ENCODE measurements around the gene BUD31. TPM values are rescaled to one million over a fixed set of nuclear protein-coding genes. Genes with fewer than 3 reads are reported as not detected.

Gene BUD31
- total and polyA plus RNA-seq, 2 of the 8 experiments (the other 6 are each of a cell fraction or from before 2014, with no cell fraction given) = 46.7 to 114 TPM

DNA sequence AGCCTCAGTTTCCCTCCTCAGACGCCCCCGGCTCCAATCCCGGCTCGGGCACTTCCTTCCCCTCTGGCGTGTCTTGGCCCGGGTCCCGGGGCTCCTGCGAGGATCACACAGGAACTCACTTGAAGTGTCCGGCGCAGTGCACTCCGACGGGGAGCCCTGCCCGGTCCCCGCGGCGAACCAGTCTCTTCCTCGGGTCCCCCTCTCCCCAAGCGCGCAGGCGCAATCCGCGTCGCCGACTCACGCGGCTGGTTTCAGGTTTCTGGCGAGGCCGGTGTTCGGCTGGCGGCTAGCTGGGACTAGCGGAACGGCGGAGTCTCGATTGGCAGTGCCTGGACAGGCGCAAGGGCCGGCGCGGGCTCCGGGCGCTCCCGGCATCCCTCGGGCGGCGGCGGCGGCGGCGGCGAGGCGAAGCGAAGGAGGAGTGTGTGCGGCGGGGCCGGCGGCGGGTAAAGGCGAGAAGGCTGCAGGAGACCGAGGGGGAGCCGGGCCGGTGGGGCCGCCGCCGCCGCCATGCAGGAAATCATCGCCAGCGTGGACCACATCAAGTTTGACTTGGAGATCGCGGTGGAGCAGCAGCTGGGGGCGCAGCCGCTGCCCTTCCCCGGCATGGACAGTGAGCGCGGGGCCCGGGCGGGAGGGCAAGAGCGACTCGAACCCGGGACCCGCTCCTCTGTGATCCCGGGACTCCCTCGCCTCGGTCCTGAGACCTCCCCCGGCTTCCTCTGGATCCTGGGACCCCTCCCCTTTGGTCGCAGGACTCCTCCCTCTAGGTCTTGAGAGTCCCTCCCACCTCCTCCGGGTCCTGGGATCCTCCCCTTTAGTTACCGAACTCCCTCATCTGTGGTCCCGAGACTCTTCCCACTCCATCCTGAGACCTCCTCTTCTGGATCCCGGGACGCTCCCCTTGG is 30.1 kb downstream of the BUD31 start, which contains the start of the genes CPSF4 and PTCD1:
Gene CPSF4, plus strand, starts transcription at position 371 of the 908 bp plus-strand sequence. Its CDS starts 140 bp downstream, at position 511.
Gene PTCD1, minus strand, starts transcription at position 226 of the 908 bp plus-strand sequence. CDS start 3,556 bp downstream, outside the sequence.
- Histone ChIP-seq H2AK5ac (ENCODE audit: low read depth, low read length) (peak within 1 kb of the TSS; percentile 56; the same call in 1 of the 2 replicates), H3K27ac (ENCODE audit: low read depth, low read length) (peak within 1 kb of the TSS; percentile 93), H2BK12ac (ENCODE audit: low read depth, low read length) (no peak within 1 kb of the TSS), H3K27me3 (replicated peaks in 1 of 4; ENCODE audit: control insufficient read depth in 3 of 4, extremely low read depth in 1 of 4, insufficient read depth in 3 of 4, low read length in 3 of 4) (no peaks in the 10 kb centered on the region), H2BK20ac (ENCODE audit: low read length) (no peak within 1 kb of the TSS), H3K18ac (ENCODE audit: extremely low read depth, low read length) (peak within 1 kb of the TSS; percentile 87), H3K4me3 (ENCODE audit: extremely low read depth in 1 of 4, insufficient read depth in 2 of 4, low read depth in 3 of 4, low read length in 4 of 4) (peak within 1 kb of the TSS; percentile 87 to 95 (median 88)), H4K20me1 (replicated peaks in 1 of 2; ENCODE audit: control insufficient read depth in 1 of 2, insufficient read depth in 2 of 2, low read length in 2 of 2) (peaks cover 11 to 17% of the 10 kb centered on the region in 2 experiments), H3K4me1 (replicated peaks in 1 of 4; ENCODE audit: control insufficient read depth in 3 of 4, insufficient read depth in 4 of 4, low read length in 3 of 4) (peaks cover 0 to 12% (median 6%) of the 10 kb centered on the region in 4 experiments; a peak in 5 of 7 replicates), H3K4ac (replicated peaks; ENCODE audit: insufficient read length, low read depth, low read length) (no peak within 1 kb of the TSS), H2AFZ (ENCODE audit: low read length) (0 out of 2 replicates have a peak within 1 kb of the TSS, but pooled peaks have one; percentile 35), H3K9ac (replicated peaks in 1 of 4; ENCODE audit: extremely low read depth in 1 of 4, low read depth in 3 of 4, low read length in 3 of 4) (peak within 1 kb of the TSS; percentile 81 to 96 (median 94)), H3K9me3 (ENCODE audit: insufficient read depth in 2 of 2, low read depth in 1 of 2, low read length in 1 of 2) (no peaks in the 10 kb centered on the region), H3K4me2 (ENCODE audit: insufficient read depth in 1 of 2, low read depth in 2 of 2, low read length in 2 of 2) (peak within 1 kb of the TSS; percentile 85 to 88), H3K56ac (replicated peaks; ENCODE audit: insufficient read length, low read depth, low read length) (peak within 1 kb of the TSS; percentile 75), H4K91ac (replicated peaks; ENCODE audit: insufficient read length, low read length) (no peak within 1 kb of the TSS), H3K23ac (ENCODE audit: insufficient read length) (no peak within 1 kb of the TSS), H2BK5ac (ENCODE audit: low read depth, low read length) (peak within 1 kb of the TSS; percentile 95), H3K23me2 (ENCODE audit: low read depth, low read length) (peaks cover 4% of the 10 kb centered on the region), H3K79me1 (ENCODE audit: low read depth, low read length) (peaks cover 9% of the 10 kb centered on the region), H2BK15ac (ENCODE audit: low read length) (no peak within 1 kb of the TSS), H2BK120ac (replicated peaks; ENCODE audit: low read depth, low read length) (no peak within 1 kb of the TSS), H3K36me3 (ENCODE audit: control insufficient read depth in 2 of 4, insufficient read depth in 4 of 4, low read length in 3 of 4) (peaks cover 7 to 32% (median 17%) of the 10 kb centered on the region in 4 experiments; a peak in 7 of 8 replicates), H4K8ac (ENCODE audit: extremely low read depth, insufficient read depth, low read length) (peak within 1 kb of the TSS; percentile 92; the same call in 1 of the 2 replicates), H3K14ac (ENCODE audit: insufficient read length) (no peak within 1 kb of the TSS), H3K79me2 (ENCODE audit: control insufficient read depth in 1 of 2, insufficient read depth in 2 of 2, low read length in 2 of 2) (peaks cover 12 to 51% of the 10 kb centered on the region in 2 experiments), H4K5ac (ENCODE audit: insufficient read length, low read depth, low read length) (peak within 1 kb of the TSS; percentile 68)
- DNase-seq (ENCODE audit: low read depth in 1 of 2, low spot score in 2 of 2) (peak; percentile 84 to 96), FAIRE-seq (no peak)
- WGBS, 2 experiments (ENCODE audit: extremely low coverage in 1 of 2, insufficient coverage in 1 of 2, insufficient read length in 1 of 2, insufficient replicate concordance in 2 of 2, low coverage in 1 of 2, low lambda C conversion rate in 2 of 2, missing lambda C conversion rate in 1 of 2) = 1% methylated on average over 55 of the region's 89 CpGs; no CpG with 5 or more reads in 1 of the 2 experiments
- POLR2A ChIA-PET (ENCODE audit: partially characterized antibody) = interaction anchor here (0.6 to 7.3 kb wide), 25 partner anchors 9 to 527 kb away, joined by 3 to 51 read pairs (median 5); partner anchors contain the start of genes ATP5MF, BUD31 and PDAP1
- CTCF ChIA-PET (ENCODE audit: partially characterized antibody) = interaction anchor here (0.6 to 1.5 kb wide), 2 partner anchors 20 to 530 kb away, joined by 3 read pairs; no protein-coding TSS in a partner anchor
- peak; percentile 78 for TF ChIP-seq CREB1 (IDR thresholded peaks at IDR 0.05)
- peak; percentile 98 for TF ChIP-seq SRF (IDR thresholded peaks at IDR 0.05; ENCODE audit: low read depth, low read length)
- TF ChIP-seq HDAC2 (IDR thresholded peaks at IDR 0.05; ENCODE audit: borderline replicate concordance in 1 of 2, low read depth in 2 of 2, low read length in 2 of 2) = 0 out of 4 replicates have a peak, but pooled peaks of 1 of the 2 experiments have one; percentile 54
- TF ChIP-seq KDM4A (IDR thresholded peaks at IDR 0.05; ENCODE audit: low read depth, low read length, severe bottlenecking) = peak; percentile 39
- TF ChIP-seq, protein P1, sequence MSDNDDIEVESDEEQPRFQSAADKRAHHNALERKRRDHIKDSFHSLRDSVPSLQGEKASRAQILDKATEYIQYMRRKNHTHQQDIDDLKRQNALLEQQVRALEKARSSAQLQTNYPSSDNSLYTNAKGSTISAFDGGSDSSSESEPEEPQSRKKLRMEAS (IDR thresholded peaks at IDR 0.05) = peak; percentile 82
- 0 out of 2 replicates have a peak, but pooled peaks have one; percentile 27 for TF ChIP-seq SP4 (IDR thresholded peaks at IDR 0.05; ENCODE audit: low read length)
- TF ChIP-seq TBP (IDR thresholded peaks at IDR 0.05; ENCODE audit: low read depth, low read length) = peak; percentile 65; the same call in 1 of the 2 replicates
- TF ChIP-seq SIX5 (IDR thresholded peaks at IDR 0.05; ENCODE audit: low read depth, low read length) = peak; percentile 44; the same call in 1 of the 2 replicates
- TF ChIP-seq TAF1 (IDR thresholded peaks at IDR 0.05; ENCODE audit: low read depth, low read length) = peak; percentile 81
- TF ChIP-seq ASH2L (IDR thresholded peaks at IDR 0.05; ENCODE audit: low read length) = peak; percentile 76
